HCT116 (cell line): ENCODE results near the gene DISP1. TPM values are rescaled to one million over a fixed set of nuclear protein-coding genes. Genes with fewer than 3 reads are reported as not detected.

ENCODE experiments used
- ATAC-seq: fragments of 200-7000 bp; cut with Tn5 transposase; 2 replicates; pipeline ENCODE4 v1.9.1; 2020; ENCODE audit warnings: mild to moderate bottlenecking, moderate library complexity
- BruUV-seq: library from RNA; stranded (reverse); fragments of 400-500 nt; replicated peaks from 2 replicates; lab custom pipeline; 2021; lab: Mats Ljungman, UMichigan
- CTCF ChIA-PET: fragments of 300-600 bp; sonication (Branson Sonifier 250); formaldehyde crosslinking; loops from one replicate; lab custom pipeline; 2021; ENCODE audit warnings: antibody characterized with exemption; lab: Charles Lee
- POLR2A ChIA-PET: fragments of 300-600, 350-600 bp; sonication (Branson Sonifier 250); formaldehyde crosslinking; loops from one replicate; lab custom pipeline; 2021; ENCODE audit warnings: antibody characterized with exemption; lab: Charles Lee
- RAD21 ChIA-PET, 2 experiments: fragments of 300-600 bp; sonication (Branson Sonifier 250); formaldehyde crosslinking; loops; one replicate each; lab custom pipeline; 2023; ENCODE audit warnings: low total read pairs in 2 of 2; ENCODE audit not compliant: uncharacterized antibody in 2 of 2, unreplicated experiment in 2 of 2, low non-redundant PET in 1 of 2; lab: Charles Lee
- DNase-seq: peaks from one replicate; pipeline ENCODE4 v3.0.0-alpha.2; 2010; ENCODE audit warnings: low read depth, low spot score
- H2AFZ ChIP-seq: fragments of 200-600 bp; shearing (Covaris generic), sonication (generic); 2 replicates; pipeline ENCODE4 v1.6.1; 2017; ENCODE audit warnings: low read depth, mixed run types, mixed read lengths, antibody characterized with exemption, low read length; ENCODE audit not compliant: poor library complexity, severe bottlenecking
- H3K27ac ChIP-seq: 2 replicates; pipeline ENCODE4 v1.5.1; 2012; ENCODE audit warnings: low read depth, low read length
- H3K27me3 ChIP-seq: fragments of 200-600 bp; sonication (generic); 2 replicates; pipeline ENCODE4 v1.6.1; 2016; ENCODE audit warnings: mixed run types, low read length, mixed read lengths; ENCODE audit not compliant: insufficient read depth
- H3K36me3 ChIP-seq, 2 experiments: fragments of 200-500 bp in 1 of 2; fragments of 200-600 bp in 1 of 2; sonication (Bioruptor generic) in 1 of 2; sonication (generic) in 1 of 2; 2 replicates each; pipeline versions ENCODE4 v1.5.1 to v1.6.1; 2014 to 2016; ENCODE audit warnings: low read length in 2 of 2, inconsistent platforms in 1 of 2, mixed read lengths in 1 of 2, mixed run types in 1 of 2; ENCODE audit not compliant: insufficient read depth in 2 of 2, control insufficient read depth in 1 of 2
- H3K4me1 ChIP-seq, 2 experiments: fragments of 200-600 bp in 1 of 2; sonication (generic) in 1 of 2; 2 replicates each; pipeline versions ENCODE4 v1.5.1 to v1.6.1; 2012 to 2017; ENCODE audit warnings: low read length in 2 of 2, inconsistent platforms in 1 of 2, mild to moderate bottlenecking in 1 of 2, mixed read lengths in 1 of 2, mixed run types in 1 of 2, moderate library complexity in 1 of 2; ENCODE audit not compliant: insufficient read depth in 2 of 2, control insufficient read depth in 1 of 2
- H3K4me2 ChIP-seq: fragments of 200-600 bp; sonication (generic); 2 replicates; pipeline ENCODE4 v1.6.1; 2017; ENCODE audit warnings: mixed run types, low read length, mixed read lengths
- H3K4me3 ChIP-seq, 2 experiments: fragments of 200-600 bp in 1 of 2; sonication (generic) in 1 of 2; replicated peaks in 1 of 2; 2 replicates each; pipeline ENCODE4 v1.5.1; 2011 to 2016; ENCODE audit warnings: low read length in 2 of 2, control low read depth in 1 of 2, low read depth in 1 of 2, mild to moderate bottlenecking in 1 of 2, mixed read lengths in 1 of 2, mixed run types in 1 of 2
- H3K79me2 ChIP-seq: fragments of 200-600 bp; sonication (generic); 2 replicates; pipeline ENCODE4 v1.6.1; 2017; ENCODE audit warnings: mild to moderate bottlenecking, mixed run types, low read length, moderate library complexity, mixed read lengths; ENCODE audit not compliant: insufficient read depth
- H3K9ac ChIP-seq: fragments of 200-600 bp; sonication (generic); 2 replicates; pipeline ENCODE4 v1.6.1; 2016; ENCODE audit warnings: low read length, mixed read lengths
- H3K9me2 ChIP-seq: fragments of 200-600 bp; sonication (generic), shearing (Covaris generic); 2 replicates; pipeline ENCODE4 v1.6.1; 2017; ENCODE audit warnings: mixed run types, mild to moderate bottlenecking, moderate library complexity; ENCODE audit not compliant: insufficient read depth
- H3K9me3 ChIP-seq, 2 experiments: fragments of 200-500 bp in 1 of 2; fragments of 200-600 bp in 1 of 2; sonication (Bioruptor generic) in 1 of 2; sonication (generic) in 1 of 2; 2 replicates each; pipeline ENCODE4 v1.6.1; 2014 to 2017; ENCODE audit warnings: low read length in 2 of 2, mixed read lengths in 2 of 2, inconsistent platforms in 1 of 2, low read depth in 1 of 2, mild to moderate bottlenecking in 1 of 2, mixed run types in 1 of 2, moderate library complexity in 1 of 2; ENCODE audit not compliant: control insufficient read depth in 1 of 2, insufficient read depth in 1 of 2
- H4K20me1 ChIP-seq: fragments of 200-600 bp; sonication (generic), shearing (Covaris generic); 2 replicates; pipeline ENCODE4 v1.6.1; 2017; ENCODE audit warnings: mixed run types, mild to moderate bottlenecking, moderate library complexity; ENCODE audit not compliant: insufficient read depth
- ATF3 ChIP-seq: IDR thresholded peaks from 2 replicates; pipeline ENCODE4 v1.6.1; 2012
- CBX3 ChIP-seq: IDR thresholded peaks from 2 replicates; pipeline ENCODE4 v1.6.1; 2012; ENCODE audit warnings: low read depth
- CEBPB ChIP-seq: IDR thresholded peaks from 2 replicates; pipeline ENCODE4 v1.6.1; 2012; ENCODE audit warnings: low read depth
- EGR1 ChIP-seq: IDR thresholded peaks from 2 replicates; pipeline ENCODE4 v1.6.1; 2012; ENCODE audit warnings: low read depth
- EZH2 ChIP-seq: fragments of 200-600 bp; sonication (generic); IDR thresholded peaks from 2 replicates; pipeline ENCODE4 v1.6.1; 2017; ENCODE audit warnings: antibody characterized with exemption, mixed run types
- EZH2phosphoT487 ChIP-seq: fragments of 200-600 bp; IDR thresholded peaks from 2 replicates; pipeline ENCODE4 v1.6.1; 2018; ENCODE audit warnings: antibody characterized with exemption, borderline replicate concordance
- MAX ChIP-seq: IDR thresholded peaks from 2 replicates; pipeline ENCODE4 v1.6.1; 2012
- POLR2A ChIP-seq: IDR thresholded peaks from 2 replicates; pipeline ENCODE4 v1.7.0; 2011; ENCODE audit warnings: borderline replicate concordance; ENCODE audit not compliant: insufficient read depth, insufficient read length; ENCODE audit errors: extremely low read depth
- POLR2AphosphoS5 ChIP-seq: IDR thresholded peaks from 2 replicates; pipeline ENCODE4 v1.6.1; 2011; ENCODE audit warnings: mild to moderate bottlenecking, low read depth, low read length, moderate library complexity
- REST ChIP-seq: IDR thresholded peaks from 2 replicates; pipeline ENCODE4 v1.6.1; 2012; ENCODE audit warnings: low read depth
- TCF7L2 ChIP-seq: IDR thresholded peaks from 2 replicates; pipeline ENCODE4 v1.7.0; 2011; ENCODE audit warnings: borderline replicate concordance, inconsistent platforms; ENCODE audit not compliant: insufficient read depth, insufficient read length; ENCODE audit errors: extremely low read depth
- YY1 ChIP-seq: IDR thresholded peaks from 2 replicates; pipeline ENCODE4 v1.6.1; 2011; ENCODE audit warnings: low read length, low read depth, moderate library complexity, mild to moderate bottlenecking; ENCODE audit not compliant: insufficient replicate concordance; ENCODE audit errors: extremely low read depth
- ZBTB33 ChIP-seq: IDR thresholded peaks from 2 replicates; pipeline ENCODE4 v1.6.1; 2011; ENCODE audit warnings: mild to moderate bottlenecking, low read length, moderate library complexity; ENCODE audit not compliant: insufficient replicate concordance; ENCODE audit errors: extremely low read depth
- ZNF274 ChIP-seq: fragments of 200-500 bp; sonication (Bioruptor generic); IDR thresholded peaks from 2 replicates; pipeline ENCODE4 v1.6.1; 2014; ENCODE audit warnings: mild to moderate bottlenecking, low read depth, low read length, inconsistent platforms
- intact Hi-C: fragments of 100-400 bp; cut with micrococcal nuclease; formaldehyde crosslinking; loops from 2 replicates; pipeline ENCODE4 v1.10.0; 2022
- total RNA-seq: library from RNA; stranded (reverse); gene quantifications from one replicate; pipeline ENCODE4 v1.2.1, GENCODE V29; 2021; ENCODE audit not compliant: unreplicated experiment

Gene DISP1
- total RNA-seq, 1 experiment from 2014 or later, result 4.2 TPM

GRCh38 chr1:222821239-222821638 lies 6.4 kb downstream of the DISP1 start:
- Histone ChIP-seq H3K4me1 (peaks cover 14 to 25% of the 10 kb centered on the region in 2 experiments), H3K79me2 (peaks cover 46% of the 10 kb centered on the region), H3K4me2 (no peak overlapping the region), H3K27ac (no peak overlapping the region), H3K4me3 (no peak overlapping the region), H3K9me3 (no peaks in the 10 kb centered on the region), H3K9ac (no peak overlapping the region), H3K9me2 (no peaks in the 10 kb centered on the region), H3K36me3 (no peaks in the 10 kb centered on the region), H3K27me3 (no peaks in the 10 kb centered on the region), H4K20me1 (no peaks in the 10 kb centered on the region), H2AFZ (no peak overlapping the region)
- intact Hi-C loops, result no loop called here
- CTCF ChIA-PET, result no interaction called here
- BruUV-seq, result no TSS peak
- POLR2A ChIA-PET, result no interaction called here
- ATAC-seq (no peak), DNase-seq (no peak)
- TF ChIP-seq ZBTB33 (no peak), YY1 (no peak), ZNF274 (no peak), EZH2 (no peak), CBX3 (no peak), EGR1 (no peak), EZH2phosphoT487 (no peak), ATF3 (no peak), CEBPB (no peak), TCF7L2 (no peak), POLR2AphosphoS5 (no peak), POLR2A (no peak), MAX (no peak), REST (no peak)
- RAD21 ChIA-PET, result no interaction called here
